ENCODE results near the gene OR51B6. TPM values are rescaled to one million over a fixed set of nuclear protein-coding genes. Genes with fewer than 3 reads are reported as not detected.
A peak's percentile ranks its signal among the peaks of the same experiment; 100 is the strongest.
"Not testable (repeated sequence)": the region's sequence is repeated elsewhere in the genome, so short reads cannot be mapped to it uniquely, and the experiment has no call there.

Gene OR51B6
- total RNA-seq, 1 experiment from 2014 or later, result not detected

- no peaks in the 10 kb centered on the region for H3K9me2 ChIP-seq (replicated peaks; ENCODE audit: insufficient read depth, low read length)
- no peak overlapping the region for H3K27ac ChIP-seq (ENCODE audit: low read length)
- no peaks in the 10 kb centered on the region for H3K9me3 ChIP-seq (ENCODE audit: low read length)
- H3K79me2 ChIP-seq (ENCODE audit: low read length), result no peaks in the 10 kb centered on the region
- no peak overlapping the region for H2AFZ ChIP-seq (ENCODE audit: low read length)
- H3K9ac ChIP-seq (ENCODE audit: low read length), result no peak overlapping the region
- H3K4me3 ChIP-seq (ENCODE audit: low read length), result no peak overlapping the region
- no peaks in the 10 kb centered on the region for H3K4me1 ChIP-seq (ENCODE audit: low read length)
- H3K27me3 ChIP-seq (ENCODE audit: low read length), result no peaks in the 10 kb centered on the region
- H4K20me1 ChIP-seq (ENCODE audit: insufficient read depth, low read depth, low read length), result no peaks in the 10 kb centered on the region
- H3K36me3 ChIP-seq (ENCODE audit: insufficient read depth, low read length), result no peaks in the 10 kb centered on the region
- no peak for DNase-seq
- no peak overlapping the region for H3K4me2 ChIP-seq (ENCODE audit: low read depth, low read length, poor library complexity, severe bottlenecking)
These were observed 1.8 kb upstream of the OR51B6 start for GRCh38 chr11:5349550-5349949.

DNA sequence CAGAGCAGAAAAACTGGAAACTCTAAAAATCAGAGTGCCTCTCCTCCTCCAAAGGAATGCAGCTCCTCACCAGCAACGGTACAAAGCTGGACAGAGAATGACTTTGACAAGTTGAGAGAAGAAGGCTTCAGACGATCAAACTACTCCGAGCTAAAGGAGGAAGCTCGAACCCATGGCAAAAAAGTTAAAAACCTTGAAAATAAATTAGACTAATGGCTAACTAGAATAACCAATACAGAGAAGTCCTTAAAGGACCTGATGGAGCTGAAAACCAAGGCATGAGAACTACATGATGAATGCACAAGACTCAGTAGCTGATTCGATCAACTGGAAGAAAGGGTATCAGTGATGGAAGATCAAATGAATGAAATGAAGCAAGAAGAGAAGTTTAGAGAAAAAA, 4.7 kb downstream of the OR51B6 start:
- not testable (repeated sequence) for H3K4me3 ChIP-seq (ENCODE audit: low read length); H3K4me1 ChIP-seq (ENCODE audit: low read length); H3K4me2 ChIP-seq (ENCODE audit: low read depth, low read length, poor library complexity, severe bottlenecking); H3K9ac ChIP-seq (ENCODE audit: low read length); H4K20me1 ChIP-seq (ENCODE audit: insufficient read depth, low read depth, low read length); H3K9me3 ChIP-seq (ENCODE audit: low read length); H3K9me2 ChIP-seq (replicated peaks; ENCODE audit: insufficient read depth, low read length); H3K27me3 ChIP-seq (ENCODE audit: low read length); H2AFZ ChIP-seq (ENCODE audit: low read length); H3K27ac ChIP-seq (ENCODE audit: low read length); H3K36me3 ChIP-seq (ENCODE audit: insufficient read depth, low read length); H3K79me2 ChIP-seq (ENCODE audit: low read length); DNase-seq

DNA sequence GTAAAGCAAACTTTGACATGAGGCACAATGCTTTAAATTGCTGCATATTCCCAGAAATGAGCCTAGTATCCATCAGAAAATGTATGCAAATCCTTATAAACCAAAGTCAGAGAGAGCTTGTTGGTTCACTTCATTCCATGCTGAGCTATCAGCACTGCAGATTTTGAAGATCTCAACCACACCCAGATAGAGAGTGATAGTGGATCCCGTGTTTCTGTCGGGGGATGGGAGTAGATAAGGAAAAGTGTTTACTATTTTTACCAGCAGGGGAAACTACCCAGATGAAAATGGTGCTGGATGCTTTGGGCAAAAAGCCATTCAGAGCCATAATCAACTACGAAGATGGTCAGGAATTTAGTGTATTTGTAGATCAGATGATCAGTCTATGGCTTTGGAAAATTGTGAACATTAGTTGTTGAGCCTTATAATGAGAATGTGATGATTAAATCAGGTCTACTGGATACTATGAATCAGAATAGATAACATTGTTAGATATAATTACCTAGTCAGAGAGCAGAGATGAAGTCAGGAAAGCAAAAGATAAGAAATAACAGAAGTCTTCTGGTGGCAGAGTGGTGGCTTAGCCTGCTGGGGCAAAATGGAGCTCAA, 10.8 kb downstream of the OR51B6 start:
- H3K36me3 ChIP-seq (ENCODE audit: insufficient read depth, low read length), result no peaks in the 10 kb centered on the region
- H3K9me2 ChIP-seq (replicated peaks; ENCODE audit: insufficient read depth, low read length), result 0 out of 2 replicates have a peak, but pooled peaks cover 2% of the 10 kb centered on the region
- H3K4me2 ChIP-seq (ENCODE audit: low read depth, low read length, poor library complexity, severe bottlenecking), result no peak overlapping the region
- no peaks in the 10 kb centered on the region for H3K27me3 ChIP-seq (ENCODE audit: low read length)
- peak; percentile 4 for DNase-seq
- no peak overlapping the region for H3K27ac ChIP-seq (ENCODE audit: low read length)
- H3K9ac ChIP-seq (ENCODE audit: low read length), result no peak overlapping the region
- no peaks in the 10 kb centered on the region for H3K9me3 ChIP-seq (ENCODE audit: low read length)
- no peaks in the 10 kb centered on the region for H3K79me2 ChIP-seq (ENCODE audit: low read length)
- no peaks in the 10 kb centered on the region for H3K4me1 ChIP-seq (ENCODE audit: low read length)
- H3K4me3 ChIP-seq (ENCODE audit: low read length), result no peak overlapping the region
- H4K20me1 ChIP-seq (ENCODE audit: insufficient read depth, low read depth, low read length), result no peaks in the 10 kb centered on the region
- no peak overlapping the region for H2AFZ ChIP-seq (ENCODE audit: low read length)

GRCh38 chr11:5363679-5364078, 12.4 kb downstream of the OR51B6 start:
- DNase-seq, result peak; percentile 14
- no peaks in the 10 kb centered on the region for H3K27me3 ChIP-seq (ENCODE audit: low read length)
- H3K9me2 ChIP-seq (replicated peaks; ENCODE audit: insufficient read depth, low read length), result 0 out of 2 replicates have a peak, but pooled peaks cover 2% of the 10 kb centered on the region
- no peak overlapping the region for H3K9ac ChIP-seq (ENCODE audit: low read length)
- no peaks in the 10 kb centered on the region for H4K20me1 ChIP-seq (ENCODE audit: insufficient read depth, low read depth, low read length)
- H3K36me3 ChIP-seq (ENCODE audit: insufficient read depth, low read length), result no peaks in the 10 kb centered on the region
- no peak overlapping the region for H3K4me2 ChIP-seq (ENCODE audit: low read depth, low read length, poor library complexity, severe bottlenecking)
- no peaks in the 10 kb centered on the region for H3K4me1 ChIP-seq (ENCODE audit: low read length)
- no peaks in the 10 kb centered on the region for H3K79me2 ChIP-seq (ENCODE audit: low read length)
- no peaks in the 10 kb centered on the region for H3K9me3 ChIP-seq (ENCODE audit: low read length)
- no peak overlapping the region for H3K27ac ChIP-seq (ENCODE audit: low read length)
- no peak overlapping the region for H2AFZ ChIP-seq (ENCODE audit: low read length)
- H3K4me3 ChIP-seq (ENCODE audit: low read length), result no peak overlapping the region

GRCh38 chr11:5364214-5364613, 12.9 kb downstream of the OR51B6 start:
- H3K36me3 ChIP-seq (ENCODE audit: insufficient read depth, low read length), result no peaks in the 10 kb centered on the region
- H3K27ac ChIP-seq (ENCODE audit: low read length), result no peak overlapping the region
- H3K9ac ChIP-seq (ENCODE audit: low read length), result no peak overlapping the region
- H3K4me2 ChIP-seq (ENCODE audit: low read depth, low read length, poor library complexity, severe bottlenecking), result no peak overlapping the region
- no peaks in the 10 kb centered on the region for H3K27me3 ChIP-seq (ENCODE audit: low read length)
- H4K20me1 ChIP-seq (ENCODE audit: insufficient read depth, low read depth, low read length), result no peaks in the 10 kb centered on the region
- no peak for DNase-seq
- H3K79me2 ChIP-seq (ENCODE audit: low read length), result no peaks in the 10 kb centered on the region
- H2AFZ ChIP-seq (ENCODE audit: low read length), result no peak overlapping the region
- H3K9me2 ChIP-seq (replicated peaks; ENCODE audit: insufficient read depth, low read length), result 0 out of 2 replicates have a peak, but pooled peaks cover 2% of the 10 kb centered on the region
- H3K4me1 ChIP-seq (ENCODE audit: low read length), result no peaks in the 10 kb centered on the region
- no peaks in the 10 kb centered on the region for H3K9me3 ChIP-seq (ENCODE audit: low read length)
- no peak overlapping the region for H3K4me3 ChIP-seq (ENCODE audit: low read length)

DNA sequence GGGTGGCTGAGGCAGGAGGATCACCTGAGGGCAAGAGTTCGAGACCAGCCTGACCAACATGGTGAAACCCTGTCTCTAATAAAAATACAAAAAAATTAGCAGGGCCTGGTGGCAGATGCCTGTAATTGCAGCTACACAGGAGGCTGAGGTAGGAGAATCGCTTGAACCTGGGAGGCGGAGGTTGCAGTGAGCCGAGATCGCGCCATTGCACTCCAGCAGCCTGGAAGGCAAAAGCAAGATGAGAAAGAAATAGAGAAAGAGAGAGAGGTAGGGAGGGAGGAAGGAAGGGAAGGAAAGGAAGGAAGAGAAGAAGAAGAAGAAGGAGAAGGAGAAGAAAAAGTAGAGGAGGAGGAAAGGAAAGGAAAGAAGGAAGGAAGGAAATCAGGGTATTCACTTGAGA, 15.1 kb downstream of the OR51B6 start:
- not testable (repeated sequence) for H4K20me1 ChIP-seq (ENCODE audit: insufficient read depth, low read depth, low read length); H3K9me3 ChIP-seq (ENCODE audit: low read length); H3K9ac ChIP-seq (ENCODE audit: low read length); H3K36me3 ChIP-seq (ENCODE audit: insufficient read depth, low read length); H3K79me2 ChIP-seq (ENCODE audit: low read length); H2AFZ ChIP-seq (ENCODE audit: low read length); H3K27me3 ChIP-seq (ENCODE audit: low read length); H3K9me2 ChIP-seq (replicated peaks; ENCODE audit: insufficient read depth, low read length); H3K27ac ChIP-seq (ENCODE audit: low read length); H3K4me3 ChIP-seq (ENCODE audit: low read length); H3K4me1 ChIP-seq (ENCODE audit: low read length); H3K4me2 ChIP-seq (ENCODE audit: low read depth, low read length, poor library complexity, severe bottlenecking)
- peak; percentile 25 for DNase-seq

DNA sequence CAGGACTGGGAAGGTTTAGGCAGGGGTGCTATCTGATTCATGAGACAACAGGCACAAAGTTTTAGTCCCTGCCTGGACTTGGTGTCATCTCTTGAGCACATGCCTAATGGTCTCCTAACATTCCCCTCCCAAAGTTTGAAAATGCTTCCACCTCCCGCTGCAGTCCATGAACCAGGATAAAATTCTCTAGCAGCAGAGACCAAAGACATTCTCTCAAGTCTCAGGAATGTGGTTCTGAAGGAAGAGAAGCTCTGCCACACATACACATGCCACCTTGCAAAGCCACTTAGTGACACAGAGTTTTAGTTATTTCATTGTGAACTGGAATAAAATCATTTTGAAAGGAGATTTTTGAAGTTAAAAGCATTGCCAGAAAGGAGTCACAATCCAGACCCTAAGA, 15.5 kb downstream of the OR51B6 start:
- H3K9ac ChIP-seq (ENCODE audit: low read length), result no peak overlapping the region
- H3K9me2 ChIP-seq (replicated peaks; ENCODE audit: insufficient read depth, low read length), result 0 out of 2 replicates have a peak, but pooled peaks cover under 1% of the 10 kb centered on the region
- H3K9me3 ChIP-seq (ENCODE audit: low read length), result no peaks in the 10 kb centered on the region
- H3K4me2 ChIP-seq (ENCODE audit: low read depth, low read length, poor library complexity, severe bottlenecking), result no peak overlapping the region
- no peak overlapping the region for H3K27ac ChIP-seq (ENCODE audit: low read length)
- H3K79me2 ChIP-seq (ENCODE audit: low read length), result no peaks in the 10 kb centered on the region
- H3K36me3 ChIP-seq (ENCODE audit: insufficient read depth, low read length), result no peaks in the 10 kb centered on the region
- no peaks in the 10 kb centered on the region for H3K4me1 ChIP-seq (ENCODE audit: low read length)
- no peak overlapping the region for H3K4me3 ChIP-seq (ENCODE audit: low read length)
- H2AFZ ChIP-seq (ENCODE audit: low read length), result no peak overlapping the region
- no peaks in the 10 kb centered on the region for H3K27me3 ChIP-seq (ENCODE audit: low read length)
- no peaks in the 10 kb centered on the region for H4K20me1 ChIP-seq (ENCODE audit: insufficient read depth, low read depth, low read length)
- peak; percentile 36 for DNase-seq

DNA sequence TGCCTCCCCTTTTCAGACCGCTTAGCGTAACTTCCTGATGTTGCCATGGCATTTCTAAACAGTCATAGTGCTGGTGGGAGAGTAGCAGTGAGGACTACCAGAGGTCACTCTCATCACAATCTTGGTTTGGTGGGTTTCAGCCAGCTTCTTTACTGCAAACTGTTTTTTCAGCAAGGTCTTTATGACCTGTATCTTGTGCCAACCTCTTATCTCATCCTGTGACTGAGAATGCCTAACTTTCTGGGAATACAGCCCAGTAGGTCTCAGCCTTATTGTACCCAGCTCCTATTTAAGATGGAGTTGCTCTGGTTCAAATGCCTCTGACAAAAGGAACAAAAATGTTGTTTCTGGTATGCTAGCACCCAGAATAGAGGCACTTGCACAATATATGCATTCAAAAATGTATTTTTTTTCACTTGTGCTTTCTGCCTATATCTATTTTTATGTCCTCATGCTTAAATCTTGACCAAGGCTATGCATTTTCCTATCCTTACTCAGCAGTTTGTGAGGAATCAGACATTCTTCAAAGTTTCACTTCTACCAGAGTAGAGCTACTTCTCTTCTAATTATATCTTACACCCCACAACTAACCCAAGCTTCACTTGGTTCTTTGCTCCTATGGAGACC, 16.3 kb downstream of the OR51B6 start:
- Histone ChIP-seq H3K9me3 (ENCODE audit: low read length) (no peaks in the 10 kb centered on the region), H4K20me1 (ENCODE audit: insufficient read depth, low read depth, low read length) (no peaks in the 10 kb centered on the region), H3K79me2 (ENCODE audit: low read length) (no peaks in the 10 kb centered on the region)

More for the DNA sequence above, 16.3 kb downstream of the OR51B6 start:
- no peaks in the 10 kb centered on the region for H3K27me3 ChIP-seq (ENCODE audit: low read length)
- H2AFZ ChIP-seq (ENCODE audit: low read length), result no peak overlapping the region
- H3K9me2 ChIP-seq (replicated peaks; ENCODE audit: insufficient read depth, low read length), result no peaks in the 10 kb centered on the region
- H3K4me2 ChIP-seq (ENCODE audit: low read depth, low read length, poor library complexity, severe bottlenecking), result no peak overlapping the region
- H3K4me1 ChIP-seq (ENCODE audit: low read length), result no peaks in the 10 kb centered on the region
- DNase-seq, result peak; percentile 9
- no peaks in the 10 kb centered on the region for H3K36me3 ChIP-seq (ENCODE audit: insufficient read depth, low read length)
- H3K4me3 ChIP-seq (ENCODE audit: low read length), result no peak overlapping the region
- H3K27ac ChIP-seq (ENCODE audit: low read length), result no peak overlapping the region
- no peak overlapping the region for H3K9ac ChIP-seq (ENCODE audit: low read length)

Data from Karpas-422 (cell line).